GM12878 (cell line): ENCODE data around the gene EBP. TPM values are rescaled to one million over a fixed set of nuclear protein-coding genes. Genes with fewer than 3 reads are reported as not detected.

Experiments
- ATAC-seq: fragments of 200-7000 bp; cut with Tn5 transposase; 3 replicates; pipeline ENCODE4 v1.9.1; 2020; ENCODE audit warnings: mild to moderate bottlenecking, moderate library complexity
- BruUV-seq: library from RNA; stranded (reverse); fragments of 400-500 nt; replicated peaks from 2 replicates; lab custom pipeline; 2021; lab: Mats Ljungman, UMichigan
- CTCF ChIA-PET: fragments of 300-600 bp; sonication (Branson Sonifier 250); formaldehyde crosslinking; extraction: SDS; loops from one replicate; lab custom pipeline; 2021; ENCODE audit warnings: inconsistent platforms; lab: Yijun Ruan, JAX
- POLR2A ChIA-PET: fragments of 350-600 bp; formaldehyde crosslinking; extraction: SDS; loops from one replicate; lab custom pipeline; 2021; ENCODE audit warnings: inconsistent platforms; lab: Charles Lee
- RAD21 ChIA-PET: fragments of 300-600 bp; sonication (Branson Sonifier 250); formaldehyde crosslinking; loops from one replicate; lab custom pipeline; 2023; ENCODE audit warnings: antibody characterized with exemption; ENCODE audit not compliant: unreplicated experiment; lab: Charles Lee
- SMC1A ChIA-PET: fragments of 300-600 bp; sonication (Branson Sonifier 250); formaldehyde crosslinking; loops from one replicate; lab custom pipeline; 2023; ENCODE audit not compliant: unreplicated experiment, uncharacterized antibody; lab: Charles Lee
- DNase-seq: peaks from one replicate; pipeline ENCODE4 v3.0.0-alpha.2; 2011; ENCODE audit warnings: low read depth, low spot score
- FAIRE-seq: peaks from 3 replicates; lab custom pipeline; 2011; peaks lifted over from hg19 to GRCh38; lab: Jason Lieb, UNC
- H2AFZ ChIP-seq: 2 replicates; pipeline ENCODE4 v1.6.0; 2011; ENCODE audit warnings: low read depth, low read length, control low read depth; ENCODE audit not compliant: control insufficient read depth
- H3K27ac ChIP-seq: 2 replicates; pipeline ENCODE4 v1.5.1; 2011; ENCODE audit warnings: control low read depth; ENCODE audit not compliant: control insufficient read depth, insufficient read depth
- H3K27me3 ChIP-seq, 2 experiments: replicated peaks in 1 of 2; 2 replicates each; pipeline versions ENCODE4 v1.6.0 to v1.6.1; 2011; ENCODE audit warnings: low read length in 1 of 2; ENCODE audit not compliant: control insufficient read depth in 2 of 2, insufficient read depth in 2 of 2
- H3K36me3 ChIP-seq, 2 experiments: 2 replicates each; pipeline ENCODE4 v1.5.1; 2011; ENCODE audit warnings: low read length in 1 of 2; ENCODE audit not compliant: control insufficient read depth in 2 of 2, insufficient read depth in 2 of 2
- H3K4me1 ChIP-seq: 2 replicates; pipeline ENCODE4 v1.6.1; 2011; ENCODE audit warnings: mild to moderate bottlenecking, low read length, moderate library complexity, mixed read lengths; ENCODE audit not compliant: control insufficient read depth, insufficient read depth
- H3K4me2 ChIP-seq: 2 replicates; pipeline ENCODE4 v1.6.0; 2011; ENCODE audit warnings: control low read depth; ENCODE audit not compliant: control insufficient read depth, insufficient read depth
- H3K4me3 ChIP-seq: fragments of 200-600 bp; sonication (generic); 2 replicates; pipeline ENCODE4 v1.5.1; 2016
- H3K79me2 ChIP-seq: 2 replicates; pipeline ENCODE4 v1.6.0; 2011; ENCODE audit warnings: low read length; ENCODE audit not compliant: control insufficient read depth, insufficient read depth
- H3K9ac ChIP-seq: 2 replicates; pipeline ENCODE4 v1.8.0; 2011; ENCODE audit warnings: low read length, control low read depth, mixed read lengths; ENCODE audit not compliant: control insufficient read depth, insufficient read depth
- H3K9me3 ChIP-seq: replicated peaks from 3 replicates; pipeline ENCODE4 v1.5.1; 2011; ENCODE audit warnings: mild to moderate bottlenecking, low read length; ENCODE audit not compliant: control insufficient read depth, insufficient read depth
- H4K20me1 ChIP-seq: 2 replicates; pipeline ENCODE4 v1.6.0; 2011; ENCODE audit not compliant: control insufficient read depth, insufficient read depth
- ATF2 ChIP-seq: IDR thresholded peaks from 2 replicates; pipeline ENCODE4 v1.6.1; 2012; ENCODE audit warnings: low read length, inconsistent platforms
- CBFB ChIP-seq: IDR thresholded peaks from 2 replicates; pipeline ENCODE4 v1.6.1; 2016; ENCODE audit warnings: antibody characterized with exemption, low read depth
- CREM ChIP-seq: IDR thresholded peaks from 2 replicates; pipeline ENCODE4 v1.6.1; 2014; ENCODE audit warnings: antibody characterized with exemption, low read depth
- FOXM1 ChIP-seq: IDR thresholded peaks from 2 replicates; pipeline ENCODE4 v1.6.1; 2012; ENCODE audit warnings: low read depth, mild to moderate bottlenecking, inconsistent platforms, low read length, moderate library complexity
- KAT2A ChIP-seq: conservative IDR thresholded peaks from 2 replicates; pipeline ENCODE4 v1.6.1; 2011; ENCODE audit warnings: low read depth, low read length; ENCODE audit not compliant: control insufficient read depth
- MEF2A ChIP-seq: IDR thresholded peaks from 2 replicates; pipeline ENCODE4 v1.6.1; 2011; ENCODE audit warnings: low read depth, mild to moderate bottlenecking, low read length, moderate library complexity; ENCODE audit not compliant: insufficient read depth
- MEF2B ChIP-seq: fragments of 450-650 bp; IDR thresholded peaks from 2 replicates; pipeline ENCODE4 v1.6.1; 2018; ENCODE audit warnings: mild to moderate bottlenecking, moderate library complexity; ENCODE audit not compliant: partially characterized antibody, poor library complexity, severe bottlenecking
- POLR2A ChIP-seq: IDR thresholded peaks from 2 replicates; pipeline ENCODE4 v1.6.1; 2011; ENCODE audit warnings: low read depth, mild to moderate bottlenecking, low read length
- RUNX3 ChIP-seq: IDR thresholded peaks from 2 replicates; pipeline ENCODE4 v1.6.1; 2012; ENCODE audit warnings: low read length, inconsistent platforms
- SREBF1 ChIP-seq: IDR thresholded peaks from 2 replicates; pipeline ENCODE4 v1.6.1; 2012; ENCODE audit warnings: mild to moderate bottlenecking, low read length
- ZBTB4 ChIP-seq: fragments of 450-650 bp; formaldehyde crosslinking; IDR thresholded peaks from 2 replicates; pipeline ENCODE4 v1.4.0; 2022; ENCODE audit warnings: mild to moderate bottlenecking, moderate library complexity
- ZNF384 ChIP-seq: IDR thresholded peaks from 2 replicates; pipeline ENCODE4 v1.6.1; 2012; ENCODE audit warnings: low read depth, mild to moderate bottlenecking, low read length, improper control_type of control experiment, borderline replicate concordance
- WGBS: methylation state at CpG from one replicate; pipeline ENCODE4 v1.1.6; 2016; ENCODE audit warnings: low lambda C conversion rate; ENCODE audit not compliant: insufficient replicate concordance, insufficient coverage; ENCODE audit errors: missing lambda C conversion rate; 5-methylcytosine and 5-hydroxymethylcytosine counted together
- in situ Hi-C: fragments of 300-500 bp; cut with MboI; formaldehyde crosslinking; loops from 9 replicates; pipeline ENCODE4 v1.14.3; 2018; ENCODE audit warnings: mixed read lengths
- intact Hi-C: fragments of 100-400 bp; cut with micrococcal nuclease; formaldehyde crosslinking; loops from one replicate; pipeline ENCODE4 v1.14.2; 2022; ENCODE audit not compliant: unreplicated experiment
- polyA plus RNA-seq, 11 experiments: library from polyadenylated mRNA; depleted of rRNA in 4 of 11; unstranded in 6 of 11; stranded (reverse) in 5 of 11; fragments of >200 nt; fragmentation: Nextera tagmentation in 4 of 11; fragmentation: Illumina TruSeq in 1 of 11; extraction: Ambion mirVana in 4 of 11; extraction: Trizol in 1 of 11; gene quantifications; 1 replicate in 1 of 11; 2 replicates in 10 of 11; pipeline versions ENCODE4 v1.2.1 to v1.2.3, GENCODE V29; 2011 to 2016; ENCODE audit warnings: inconsistent platforms in 2 of 11, missing spikeins in 2 of 11, low read depth in 1 of 11
- total RNA-seq, 4 experiments: library from RNA; depleted of rRNA in 3 of 4; stranded (reverse); fragments of >200 nt in 3 of 4; fragmentation: Illumina TruSeq in 1 of 4; extraction: Trizol in 1 of 4; gene quantifications; 2 replicates each; pipeline versions ENCODE4 v1.2.1 to v1.2.3, GENCODE V29; 2013 to 2021
- TF ChIP-seq, protein P1 (sequence below): fragments of 450-650 bp; IDR thresholded peaks from 2 replicates; pipeline ENCODE4 v1.6.1; 2016; ENCODE audit warnings: mild to moderate bottlenecking
- TF ChIP-seq, protein P2 (sequence below): fragments of 450-650 bp; IDR thresholded peaks from 2 replicates; pipeline ENCODE4 v1.6.1; 2017; ENCODE audit warnings: mild to moderate bottlenecking, low read depth, inconsistent platforms; ENCODE audit not compliant: poor library complexity, severe bottlenecking

The EBP gene
- total and polyA plus RNA-seq, 10 of the 15 experiments (the other 5 are each of a cell fraction or from before 2014, with no cell fraction given), result 125 to 628 (median 180) TPM

GRCh38 chrX:48541140-48541814 lies 19.7 kb downstream of the EBP start:
- Histone ChIP-seq H2AFZ (no peak overlapping the region), H3K27me3 (no peaks in the 10 kb centered on the region), H3K36me3 (peaks cover 0 to 5% of the 10 kb centered on the region in 2 experiments; a peak in 2 of 4 replicates), H3K9ac (peak overlapping the region; percentile 58), H3K4me2 (peak overlapping the region; percentile 88), H3K79me2 (peaks cover 20% of the 10 kb centered on the region), H3K9me3 (no peaks in the 10 kb centered on the region; the same call in 2 of the 3 replicates), H3K27ac (peak overlapping the region; percentile 81), H3K4me3 (peak overlapping the region; percentile 73), H4K20me1 (no peaks in the 10 kb centered on the region), H3K4me1 (no peaks in the 10 kb centered on the region)
- peak; percentile 44 for TF ChIP-seq MEF2B
- no peak for TF ChIP-seq SREBF1
- TF ChIP-seq FOXM1, result peak; percentile 40; the same call in 1 of the 2 replicates
- peak; percentile 16; the same call in 1 of the 2 replicates for TF ChIP-seq CREM
- peak; percentile 96 for TF ChIP-seq RUNX3
- TF ChIP-seq ZNF384, result no peak
- TF ChIP-seq POLR2A, result 0 out of 2 replicates have a peak, but pooled peaks have one; percentile 26
- peak; percentile 72; the same call in 1 of the 2 replicates for TF ChIP-seq CBFB
- no peak for TF ChIP-seq ZBTB4 (CRISPR knock-in tag)
- TF ChIP-seq KAT2A, result no peak
- TF ChIP-seq MEF2A, result peak; percentile 76
- peak; percentile 45; the same call in 1 of the 2 replicates for TF ChIP-seq ATF2
- TF ChIP-seq, protein P1, sequence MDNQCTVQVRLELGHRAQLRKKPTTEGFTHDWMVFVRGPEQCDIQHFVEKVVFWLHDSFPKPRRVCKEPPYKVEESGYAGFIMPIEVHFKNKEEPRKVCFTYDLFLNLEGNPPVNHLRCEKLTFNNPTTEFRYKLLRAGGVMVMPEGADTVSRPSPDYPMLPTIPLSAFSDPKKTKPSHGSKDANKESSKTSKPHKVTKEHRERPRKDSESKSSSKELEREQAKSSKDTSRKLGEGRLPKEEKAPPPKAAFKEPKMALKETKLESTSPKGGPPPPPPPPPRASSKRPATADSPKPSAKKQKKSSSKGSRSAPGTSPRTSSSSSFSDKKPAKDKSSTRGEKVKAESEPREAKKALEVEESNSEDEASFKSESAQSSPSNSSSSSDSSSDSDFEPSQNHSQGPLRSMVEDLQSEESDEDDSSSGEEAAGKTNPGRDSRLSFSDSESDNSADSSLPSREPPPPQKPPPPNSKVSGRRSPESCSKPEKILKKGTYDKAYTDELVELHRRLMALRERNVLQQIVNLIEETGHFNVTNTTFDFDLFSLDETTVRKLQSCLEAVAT, result peak; percentile 85
- TF ChIP-seq, protein P2, sequence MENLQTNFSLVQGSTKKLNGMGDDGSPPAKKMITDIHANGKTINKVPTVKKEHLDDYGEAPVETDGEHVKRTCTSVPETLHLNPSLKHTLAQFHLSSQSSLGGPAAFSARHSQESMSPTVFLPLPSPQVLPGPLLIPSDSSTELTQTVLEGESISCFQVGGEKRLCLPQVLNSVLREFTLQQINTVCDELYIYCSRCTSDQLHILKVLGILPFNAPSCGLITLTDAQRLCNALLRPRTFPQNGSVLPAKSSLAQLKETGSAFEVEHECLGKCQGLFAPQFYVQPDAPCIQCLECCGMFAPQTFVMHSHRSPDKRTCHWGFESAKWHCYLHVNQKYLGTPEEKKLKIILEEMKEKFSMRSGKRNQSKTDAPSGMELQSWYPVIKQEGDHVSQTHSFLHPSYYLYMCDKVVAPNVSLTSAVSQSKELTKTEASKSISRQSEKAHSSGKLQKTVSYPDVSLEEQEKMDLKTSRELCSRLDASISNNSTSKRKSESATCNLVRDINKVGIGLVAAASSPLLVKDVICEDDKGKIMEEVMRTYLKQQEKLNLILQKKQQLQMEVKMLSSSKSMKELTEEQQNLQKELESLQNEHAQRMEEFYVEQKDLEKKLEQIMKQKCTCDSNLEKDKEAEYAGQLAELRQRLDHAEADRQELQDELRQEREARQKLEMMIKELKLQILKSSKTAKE, result peak; percentile 68
- 31% methylated on average over 10 of the region's 10 CpGs for WGBS
- ATAC-seq, result peak; percentile 26
- ChIA-PET POLR2A (interaction anchor here (1.6 kb wide), 1 partner anchor 9 kb away, joined by 7 read pairs; no protein-coding TSS in a partner anchor), RAD21 (interaction anchor here (1.6 kb wide), 1 partner anchor 67 kb away, joined by 5 read pairs; no protein-coding TSS in a partner anchor), CTCF (no interaction called here), SMC1A (interaction anchor here (2.6 to 2.8 kb wide), 2 partner anchors 19 to 30 kb away, joined by 10 to 11 read pairs; partner anchors contain the start of gene EBP)
- no peak for DNase-seq
- no TSS peak for BruUV-seq
- intact Hi-C loops (no loop called here), in situ Hi-C loops (no loop called here)
- no peak for FAIRE-seq
